ENCODE data around the gene SIDT1.

The SIDT1 gene

DNA sequence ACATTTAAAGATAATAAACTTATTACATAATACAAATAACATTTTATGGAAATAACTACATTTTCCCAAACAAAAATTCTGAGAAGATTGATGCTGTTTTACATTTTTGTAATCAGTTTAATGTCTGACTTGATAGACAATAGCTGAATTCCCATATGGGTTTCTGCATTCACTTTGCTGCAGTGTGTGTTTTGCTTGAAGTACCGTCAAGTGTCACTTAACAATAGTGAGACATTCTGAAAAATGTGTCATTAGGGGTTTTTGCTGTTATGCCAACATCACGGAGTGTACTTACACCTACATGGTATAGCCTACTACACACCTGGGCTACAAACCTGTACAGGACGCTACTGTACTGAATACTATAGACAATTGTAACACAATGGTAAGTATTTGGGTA lies 106.6 kb downstream of the SIDT1 start:
- no peak for DNase-seq

DNA sequence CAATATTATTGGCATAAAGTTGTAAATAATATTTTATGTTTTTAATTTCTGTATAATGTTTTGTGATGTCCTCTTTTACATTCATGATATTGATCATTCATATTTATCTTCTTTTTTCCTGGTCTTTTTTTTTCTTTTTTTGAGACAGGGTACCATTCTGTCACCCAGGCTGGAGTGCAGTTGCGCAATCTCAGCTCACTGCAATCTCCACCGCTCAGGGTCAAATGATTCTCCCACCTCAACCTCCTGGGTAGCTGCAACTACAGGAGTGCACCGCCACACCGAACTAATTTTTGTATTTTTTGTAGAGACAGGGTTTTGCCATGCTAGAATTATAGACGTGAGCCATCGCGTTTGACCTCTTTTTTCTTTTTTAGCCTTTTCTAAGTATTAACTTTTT lies 111.2 kb downstream of the SIDT1 start:
- DNase-seq = no peak

DNA sequence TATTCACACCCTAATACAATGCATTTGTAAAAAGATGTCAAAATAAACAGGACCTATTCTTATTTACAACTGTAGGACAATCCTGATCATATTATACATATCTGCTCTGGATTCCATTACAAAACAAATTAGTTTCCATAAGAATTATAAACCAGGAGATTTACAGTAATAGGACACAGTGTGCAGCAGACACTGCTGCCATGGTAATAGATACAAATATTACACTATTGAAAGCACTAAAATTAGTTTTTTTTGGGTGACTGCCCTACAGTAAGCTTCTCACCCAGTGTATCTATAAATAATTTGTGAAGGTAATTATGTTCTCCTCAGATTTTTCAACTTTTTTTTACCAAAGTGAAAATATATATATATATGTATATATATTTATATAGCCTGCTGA lies 116.2 kb downstream of the SIDT1 start:
- DNase-seq = no peak

DNA sequence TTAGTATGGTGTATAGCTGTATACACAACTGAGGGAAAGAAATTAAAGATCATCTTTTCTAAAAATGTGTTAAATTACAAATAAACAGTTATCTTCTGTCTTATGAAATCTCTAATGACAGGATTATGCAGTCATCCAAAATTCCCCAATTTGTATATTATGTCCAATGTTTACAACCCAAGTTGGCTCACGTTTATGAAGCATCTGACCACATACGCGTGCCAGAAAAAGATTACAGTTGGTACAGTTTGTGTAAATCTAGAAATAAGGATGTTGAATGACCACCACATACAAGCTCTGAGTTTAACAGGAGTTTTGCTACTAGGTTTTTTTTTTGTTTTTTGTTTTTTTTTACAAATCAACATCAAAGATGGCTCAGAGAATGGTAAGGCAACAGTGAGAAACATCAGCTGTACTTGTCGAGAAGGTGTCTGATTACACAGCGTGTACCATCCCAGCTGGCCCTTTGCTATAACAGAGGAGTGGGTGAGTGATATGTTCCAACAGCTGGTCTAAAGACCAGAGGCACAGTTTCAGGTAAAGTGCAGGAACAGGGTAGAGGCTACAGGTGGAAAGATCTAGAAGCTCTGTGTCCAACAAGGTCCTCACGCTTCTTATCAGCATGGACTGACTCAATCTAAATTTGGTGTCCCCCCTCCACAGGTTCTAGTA lies 117.0 kb downstream of the SIDT1 start:
- no peak for DNase-seq

DNA sequence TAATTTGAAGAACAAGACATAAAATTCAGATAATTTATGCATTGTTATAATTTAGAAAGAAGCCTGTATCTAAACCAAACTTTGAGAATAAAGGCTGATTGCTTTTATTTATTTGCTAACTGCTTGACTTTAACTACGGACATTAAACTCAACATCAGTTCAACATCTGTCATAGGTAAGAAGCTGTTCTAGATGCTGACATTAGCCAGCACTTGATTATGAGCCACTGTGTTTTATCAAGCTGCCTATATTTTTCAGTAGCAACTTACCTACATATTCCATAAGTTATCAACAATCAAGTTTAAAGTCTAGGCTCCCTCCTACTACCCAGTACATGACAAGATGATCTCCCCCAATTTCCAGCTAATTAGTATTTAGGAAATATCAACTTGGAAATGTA lies 122.0 kb downstream of the SIDT1 start:
- DNase-seq = no peak

DNA sequence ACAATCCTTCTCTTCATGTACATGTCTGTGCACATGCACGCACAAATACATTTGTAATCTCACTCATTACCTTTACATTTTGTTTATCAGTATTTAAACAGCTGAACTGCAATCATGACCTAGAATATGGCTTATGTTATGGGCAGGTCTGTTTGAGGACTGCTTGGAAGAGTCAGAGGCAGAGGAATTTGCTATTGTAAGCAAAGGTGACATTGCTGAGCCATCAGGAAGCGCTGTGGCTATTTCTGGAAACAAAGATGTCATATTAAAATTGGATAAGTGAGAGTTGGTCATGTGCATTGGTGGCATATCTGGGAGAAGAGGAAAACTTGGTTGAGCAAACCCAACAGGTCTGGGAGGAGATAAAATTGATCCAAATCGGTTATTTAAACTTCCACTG lies 122.5 kb downstream of the SIDT1 start:
- DNase-seq = no peak

DNA sequence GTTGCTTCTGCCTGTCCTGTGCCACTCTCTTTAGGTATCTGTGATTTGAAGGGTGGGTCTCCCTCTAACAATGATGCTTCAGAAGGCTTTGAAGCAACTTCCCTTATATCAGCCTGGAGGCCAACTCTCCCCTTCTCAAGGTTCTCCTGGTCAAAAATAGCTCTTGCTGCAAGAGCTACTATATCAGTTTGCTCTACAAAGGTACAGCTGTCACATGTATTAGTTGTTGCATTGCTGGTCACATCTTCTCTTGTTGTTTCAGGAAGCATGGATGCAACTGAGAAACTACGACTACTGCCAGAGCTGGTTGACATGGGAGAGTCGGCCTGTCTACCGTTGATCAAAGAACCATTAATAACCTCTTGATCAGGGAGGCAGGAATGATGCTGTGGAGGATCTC lies 125.8 kb downstream of the SIDT1 start:
- DNase-seq = no peak

DNA sequence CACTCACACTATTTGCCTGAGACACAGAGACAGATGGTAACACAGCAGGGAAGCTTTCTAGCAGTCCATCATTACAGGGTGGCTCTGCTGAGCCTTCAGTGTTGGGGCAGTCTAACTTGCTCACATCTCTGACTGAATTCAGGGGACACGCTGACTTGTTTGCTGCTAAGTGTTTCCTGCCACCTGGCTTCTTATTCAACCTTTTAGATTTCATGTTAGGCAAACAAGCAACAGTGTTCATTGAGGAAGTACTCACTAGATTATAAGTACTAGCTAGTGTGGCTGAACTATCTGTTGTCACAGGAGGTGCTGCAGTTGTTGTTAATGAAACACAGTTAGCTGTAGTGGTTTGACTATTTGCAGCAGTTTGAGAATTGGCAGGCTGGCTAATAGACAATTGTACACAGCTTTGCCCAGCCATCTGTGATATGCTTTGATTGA lies 126.8 kb downstream of the SIDT1 start:
- DNase-seq = no peak

DNA sequence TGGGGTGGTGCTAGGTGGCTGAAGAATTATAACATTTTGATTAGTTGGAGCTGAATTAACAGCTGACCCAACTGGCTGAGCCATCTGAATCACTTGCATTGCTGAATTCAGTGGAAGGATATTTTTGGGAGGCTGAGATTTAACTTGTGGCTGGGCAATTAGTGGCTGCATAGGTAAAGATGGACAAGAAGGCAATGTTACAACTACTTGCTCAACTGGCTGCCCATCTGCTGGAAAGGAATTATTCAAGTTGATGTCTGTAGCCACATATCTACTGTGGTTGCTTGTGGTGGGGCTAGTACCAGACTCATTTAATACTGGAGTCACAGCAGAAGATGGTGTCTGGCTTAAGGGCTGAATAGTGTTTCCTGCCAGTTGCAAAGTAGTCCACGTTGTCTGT lies 127.6 kb downstream of the SIDT1 start:
- DNase-seq = no peak

DNA sequence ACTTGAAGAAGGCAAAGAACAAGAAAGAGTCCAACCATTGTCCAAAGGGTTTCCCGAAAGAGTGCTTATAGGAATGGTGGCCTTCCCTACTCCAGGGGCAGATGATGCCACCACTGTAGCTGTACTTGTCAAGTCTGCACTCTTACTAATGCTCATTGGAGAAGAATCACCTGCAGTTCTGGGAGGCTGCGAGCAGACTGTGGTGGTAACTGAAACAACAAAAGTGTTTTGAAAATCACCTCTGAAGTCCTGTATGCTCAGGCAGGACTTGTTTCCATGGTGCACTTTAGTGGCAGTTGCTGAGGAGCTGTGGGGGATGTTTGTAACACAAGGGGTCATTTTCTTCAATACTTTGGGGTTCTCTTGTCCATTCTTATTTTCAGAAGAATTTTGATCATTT lies 128.1 kb downstream of the SIDT1 start:
- DNase-seq = no peak

DNA sequence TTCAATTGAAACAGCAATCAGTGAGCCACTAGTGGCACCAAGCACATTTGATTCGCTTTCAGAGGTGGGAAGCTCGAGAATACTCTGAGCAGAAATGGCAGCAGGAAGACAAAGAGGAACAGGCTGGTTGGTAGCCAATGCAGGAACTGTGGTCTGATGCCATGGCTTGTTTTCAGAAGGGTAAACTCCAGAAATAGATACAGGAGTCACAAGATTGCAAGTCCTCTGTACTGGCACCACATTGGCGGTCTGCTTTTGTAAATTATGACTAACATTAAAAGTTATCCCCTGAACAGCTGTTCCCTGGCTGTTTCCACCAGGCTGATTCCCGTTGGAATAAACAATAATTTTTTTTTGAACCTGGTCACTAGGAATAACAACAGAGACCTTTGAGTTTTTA lies 128.5 kb downstream of the SIDT1 start:
- DNase-seq = no peak

DNA sequence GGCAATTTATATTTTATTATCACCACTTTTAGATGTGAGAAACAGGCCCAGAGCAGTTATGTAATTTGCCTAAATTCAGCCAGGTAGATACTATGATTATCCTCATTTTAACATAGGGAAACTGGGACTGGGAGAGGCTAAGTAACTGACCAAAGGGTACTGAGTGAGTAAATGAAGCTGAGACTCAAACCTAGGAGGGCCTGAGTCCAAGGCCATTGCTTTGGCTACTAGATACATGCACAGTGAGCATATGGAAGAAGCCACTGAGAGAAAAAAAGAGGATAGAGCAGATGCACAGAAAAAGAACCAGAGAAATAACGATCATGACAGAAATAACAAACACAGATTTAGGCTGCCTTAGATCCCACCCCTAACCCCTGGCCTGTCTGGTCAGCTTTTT lies 130.5 kb downstream of the SIDT1 start:
- DNase-seq = no peak

DNA sequence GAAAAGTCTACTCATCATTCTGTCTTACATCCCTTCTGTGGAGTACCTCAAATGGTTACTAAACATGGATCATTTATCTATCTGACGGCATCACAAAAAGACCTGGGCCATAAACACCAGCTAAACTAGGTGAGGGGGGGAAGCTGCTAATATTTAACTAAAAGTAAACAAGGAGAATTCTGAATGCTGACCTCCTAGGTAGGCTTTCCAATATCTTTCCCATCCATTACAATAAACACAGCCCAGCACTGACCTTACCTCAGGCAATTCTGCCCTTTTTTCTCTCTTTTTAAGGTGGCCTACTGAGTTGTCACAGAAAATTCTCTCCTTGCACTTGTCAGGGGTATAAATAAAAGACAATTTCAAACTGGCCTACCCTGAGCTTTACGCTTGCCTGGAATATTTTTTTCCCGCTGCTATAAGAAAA lies 131.0 kb downstream of the SIDT1 start:
- no peak for DNase-seq

DNA sequence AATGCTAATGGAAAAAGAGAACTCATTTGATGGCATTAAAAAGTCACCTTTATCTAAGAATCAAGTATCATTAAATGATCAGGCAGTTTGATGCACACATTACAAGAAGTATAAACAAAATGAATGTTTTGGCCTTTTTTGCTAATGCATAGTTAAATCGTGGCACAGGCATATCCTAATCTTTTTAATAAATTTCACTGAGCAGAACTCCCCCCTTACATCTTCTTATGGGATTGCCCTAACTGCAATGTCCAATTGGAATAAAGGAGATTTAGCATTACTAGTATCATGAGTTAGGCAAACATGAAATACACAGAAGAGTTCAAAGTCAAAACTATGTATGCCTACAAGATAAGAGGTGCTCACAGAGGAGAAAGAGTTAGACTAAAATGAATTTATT lies 131.4 kb downstream of the SIDT1 start:
- DNase-seq = no peak

DNA sequence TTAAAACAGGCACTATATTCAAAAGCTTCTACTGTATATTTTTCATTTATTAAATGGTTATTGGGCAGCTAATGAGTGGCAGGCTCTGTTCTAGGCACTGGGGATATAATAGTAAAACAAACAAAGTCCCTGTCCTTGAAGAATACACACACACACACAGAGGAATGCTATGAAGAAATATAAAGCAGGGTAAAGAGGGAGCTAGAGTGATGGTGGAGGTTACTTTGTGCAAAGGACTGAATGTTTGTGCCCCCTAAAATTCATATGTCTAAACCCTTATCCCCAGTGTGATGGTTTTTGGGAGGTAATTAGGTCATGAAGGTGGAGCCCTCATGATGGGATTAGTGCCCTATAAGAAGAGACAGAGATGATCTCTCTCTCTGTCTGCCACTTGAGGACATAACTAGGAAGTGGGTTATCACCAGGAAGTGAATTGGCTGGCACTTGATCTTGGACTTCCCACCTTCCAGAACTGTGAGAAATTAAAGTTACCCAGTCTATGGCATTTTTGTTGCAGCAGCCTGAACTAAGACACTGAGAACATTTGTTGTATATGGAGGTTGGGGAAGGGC lies 132.3 kb downstream of the SIDT1 start:
- no peak for DNase-seq

DNA sequence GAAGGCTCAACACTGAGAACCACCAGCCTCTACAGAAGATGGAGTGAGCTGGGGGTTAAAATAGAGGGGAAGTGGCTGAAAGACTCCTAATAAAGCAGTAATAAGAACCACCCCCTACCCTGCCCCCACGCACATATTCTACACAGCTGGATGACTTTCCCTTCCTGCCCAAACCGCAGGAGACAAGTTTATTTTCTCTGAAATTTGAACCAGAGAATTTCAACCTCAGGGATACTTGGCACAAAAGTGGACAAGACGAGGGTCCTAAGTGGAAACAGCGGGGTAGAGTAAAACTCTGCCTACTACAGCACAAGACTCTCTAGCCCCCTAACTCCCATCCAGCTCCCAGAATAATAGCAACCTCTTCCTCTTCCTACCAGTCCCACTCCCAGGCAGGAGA lies 135.7 kb downstream of the SIDT1 start:
- DNase-seq = no peak

DNA sequence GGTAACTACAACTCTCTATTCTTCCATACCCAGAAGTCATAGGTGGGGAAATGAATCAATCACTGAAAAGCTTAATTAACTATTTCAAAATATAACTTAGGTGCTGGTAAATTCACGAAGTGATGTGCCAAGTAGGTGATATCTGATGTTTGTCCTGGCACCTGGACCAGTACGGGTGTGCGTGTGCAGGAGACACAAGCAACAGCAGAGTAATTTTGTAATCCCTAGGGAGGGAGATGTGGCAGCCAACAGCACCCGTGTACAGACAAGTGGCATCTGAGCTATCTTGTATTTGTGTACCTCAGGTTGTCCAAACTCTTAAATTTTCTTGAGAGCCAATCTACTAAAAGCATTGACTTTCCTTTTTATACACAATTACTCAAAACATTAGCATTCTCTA lies 141.2 kb downstream of the SIDT1 start:
- DNase-seq = no peak

DNA sequence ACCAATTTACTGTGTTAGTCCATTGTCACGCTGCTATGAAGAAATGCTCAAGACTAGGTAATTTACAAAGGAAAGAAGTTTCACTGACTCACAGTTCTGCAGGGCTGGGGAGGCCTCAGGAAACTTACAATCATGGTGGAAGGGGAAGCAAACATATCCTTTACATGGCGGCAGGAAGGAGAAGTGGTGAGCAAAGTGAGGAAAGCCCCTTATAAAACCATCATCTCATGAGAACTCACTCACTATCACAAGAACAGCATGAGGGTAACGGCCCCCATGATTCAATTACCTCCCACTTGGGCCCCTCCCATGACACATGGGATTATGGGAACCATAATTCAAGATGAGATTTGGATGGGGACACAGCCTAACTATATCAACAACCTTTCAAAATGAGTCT lies 143.9 kb downstream of the SIDT1 start:
- DNase-seq = no peak

DNA sequence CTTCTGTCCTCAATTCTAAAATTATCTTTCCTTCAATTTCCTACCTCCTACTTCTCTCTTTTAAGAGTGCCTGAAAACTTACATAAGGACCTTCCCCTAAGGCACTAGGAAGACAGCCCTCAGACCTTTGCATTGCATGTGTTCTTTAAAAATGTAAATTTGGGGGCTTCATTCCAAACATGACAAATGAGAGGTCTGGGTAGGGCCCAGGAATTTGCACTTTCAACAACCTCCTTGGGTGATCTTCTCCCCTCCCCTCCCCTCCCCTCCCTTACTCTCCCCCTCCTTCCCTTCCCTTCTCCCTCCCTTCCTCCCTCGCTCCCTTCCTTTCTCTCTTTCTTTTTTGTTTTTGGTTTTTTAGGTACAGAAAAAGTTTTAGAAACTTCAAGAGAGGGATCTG lies 145.4 kb downstream of the SIDT1 start:
- DNase-seq = no peak

DNA sequence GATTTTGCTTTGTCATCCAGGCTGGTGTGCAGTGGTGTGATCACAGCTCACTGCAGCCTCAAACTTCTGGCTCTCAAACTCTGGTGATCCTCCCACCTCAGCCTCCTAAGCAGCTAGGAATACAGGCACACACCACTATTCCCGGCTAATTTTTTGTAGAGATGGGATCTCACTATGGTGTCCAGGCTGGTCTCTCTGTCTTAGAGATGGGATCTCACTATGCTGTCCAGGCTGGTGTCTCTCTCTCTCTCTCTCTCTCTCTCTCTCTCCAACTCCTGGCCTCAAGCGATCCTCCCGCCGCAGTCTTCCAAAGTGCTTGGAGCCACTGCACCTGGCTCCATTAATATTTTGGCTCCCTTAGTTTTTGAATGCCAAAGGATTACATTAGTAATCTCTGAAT lies 146.4 kb downstream of the SIDT1 start:
- no peak for DNase-seq

Data from activated CD4-positive, alpha-beta T cell treated with anti-CD3 and anti-CD28 coated beads for 1 hour (primary cell).